ENCODE results near the gene SND1. TPM values are rescaled to one million over a fixed set of nuclear protein-coding genes. Genes with fewer than 3 reads are reported as not detected.

Gene SND1
- total RNA-seq, 4 donors from 2014 or later, result 64.3 to 77.0 (median 70.4) TPM

DNA sequence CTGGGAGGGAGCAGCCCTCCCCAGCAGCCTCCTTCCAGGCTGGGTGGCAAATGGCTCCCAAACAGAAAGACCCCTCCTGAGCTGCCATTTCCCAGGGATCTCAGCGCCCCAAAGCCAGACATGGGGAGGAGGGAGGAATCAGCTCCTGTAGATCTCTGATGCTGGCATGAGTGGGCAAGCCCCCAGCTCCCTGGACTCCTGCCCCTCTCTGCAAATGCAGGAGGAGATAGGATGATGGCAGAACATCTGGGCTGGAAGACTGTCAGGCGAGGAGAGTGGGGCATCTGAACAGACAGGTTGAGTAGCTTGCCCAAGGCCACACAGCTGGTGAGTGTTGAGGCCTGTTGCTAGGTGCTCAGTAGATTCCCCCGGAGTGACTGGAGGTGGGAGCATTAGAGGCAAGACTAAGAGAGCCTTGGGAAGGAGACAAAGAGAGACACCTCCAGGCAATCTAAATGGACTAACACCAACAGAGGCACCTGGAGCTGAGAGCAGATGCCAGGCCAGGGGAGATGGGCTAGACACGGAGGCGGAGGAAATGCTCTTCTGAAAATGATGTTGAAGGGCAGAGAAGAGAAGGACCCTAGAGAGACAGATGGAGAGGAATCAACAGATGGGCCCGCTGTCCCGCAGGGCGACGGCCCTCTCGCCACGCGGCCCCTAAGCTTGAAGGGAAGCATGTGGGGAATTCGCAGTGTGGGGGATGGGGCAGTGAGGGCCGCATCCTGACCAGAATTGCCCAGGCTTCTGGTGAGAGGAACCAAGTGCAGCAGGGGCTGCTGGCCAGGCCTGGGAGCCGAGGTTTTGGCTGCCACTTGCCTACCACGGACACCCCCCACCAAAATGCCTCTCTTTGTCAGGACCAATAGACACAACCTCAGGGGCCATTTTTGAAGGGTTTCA, 464.1 kb downstream of the SND1 start:
- no peak for DNase-seq
- Histone ChIP-seq H3K27me3 (no peaks in the 10 kb centered on the region), H3K27ac (no peak overlapping the region), H3K36me3 (no peaks in the 10 kb centered on the region), H3K4me3 (no peak overlapping the region), H3K9me3 (no peaks in the 10 kb centered on the region), H3K4me1 (no peaks in the 10 kb centered on the region)
- 85 to 100% methylated on average over 1 to 16 of the region's 16 CpGs for WGBS, 2 donors (ENCODE audit: low coverage in 1 of 2)
- intact Hi-C loops (cut with DNase I; ENCODE audit: low total_unique reads), result no loop called here
- TF ChIP-seq POLR2A (IDR thresholded peaks at IDR 0.05), result no peak
- TF ChIP-seq, protein P1, sequence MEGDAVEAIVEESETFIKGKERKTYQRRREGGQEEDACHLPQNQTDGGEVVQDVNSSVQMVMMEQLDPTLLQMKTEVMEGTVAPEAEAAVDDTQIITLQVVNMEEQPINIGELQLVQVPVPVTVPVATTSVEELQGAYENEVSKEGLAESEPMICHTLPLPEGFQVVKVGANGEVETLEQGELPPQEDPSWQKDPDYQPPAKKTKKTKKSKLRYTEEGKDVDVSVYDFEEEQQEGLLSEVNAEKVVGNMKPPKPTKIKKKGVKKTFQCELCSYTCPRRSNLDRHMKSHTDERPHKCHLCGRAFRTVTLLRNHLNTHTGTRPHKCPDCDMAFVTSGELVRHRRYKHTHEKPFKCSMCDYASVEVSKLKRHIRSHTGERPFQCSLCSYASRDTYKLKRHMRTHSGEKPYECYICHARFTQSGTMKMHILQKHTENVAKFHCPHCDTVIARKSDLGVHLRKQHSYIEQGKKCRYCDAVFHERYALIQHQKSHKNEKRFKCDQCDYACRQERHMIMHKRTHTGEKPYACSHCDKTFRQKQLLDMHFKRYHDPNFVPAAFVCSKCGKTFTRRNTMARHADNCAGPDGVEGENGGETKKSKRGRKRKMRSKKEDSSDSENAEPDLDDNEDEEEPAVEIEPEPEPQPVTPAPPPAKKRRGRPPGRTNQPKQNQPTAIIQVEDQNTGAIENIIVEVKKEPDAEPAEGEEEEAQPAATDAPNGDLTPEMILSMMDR (IDR thresholded peaks at IDR 0.05), result no peak
- no peak for TF ChIP-seq POLR2AphosphoS5 (IDR thresholded peaks at IDR 0.05)
- no peak for TF ChIP-seq EP300 (IDR thresholded peaks at IDR 0.05; ENCODE audit: low read depth)
- in situ Hi-C loops (cut with MboI; ENCODE audit: low pct_ligation_motif_present in 1 of 4, low pct_unique_long_range_greater_than_20kb in 1 of 4, low sequenced_read_pairs in 3 of 4), result no loop called here

DNA sequence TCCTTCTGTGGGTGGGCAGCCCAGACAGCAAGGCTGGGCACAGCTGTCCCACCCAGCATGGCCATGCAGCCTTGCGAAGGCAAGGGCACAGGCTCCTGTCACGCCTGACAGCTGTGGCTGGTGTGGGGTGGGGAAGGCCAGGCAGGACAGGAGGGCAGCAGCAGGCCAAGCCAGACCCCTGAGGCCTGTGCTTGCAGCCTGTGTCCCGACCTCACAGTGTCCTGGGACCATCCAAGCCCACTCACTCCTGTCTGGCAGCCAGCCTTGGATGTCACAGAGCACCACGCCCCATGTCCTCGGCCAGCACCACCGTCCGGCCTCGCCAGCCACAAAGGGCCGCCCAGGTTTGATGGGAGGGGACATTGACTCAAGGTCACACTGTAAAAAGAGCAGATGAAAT, 464.7 kb downstream of the SND1 start:
- 89% methylated on average over 9 of the region's 9 CpGs; no CpG with 5 or more reads in 1 of the 2 donors for WGBS, 2 donors (ENCODE audit: low coverage in 1 of 2)
- no peaks in the 10 kb centered on the region for H3K9me3 ChIP-seq
- in situ Hi-C loops (cut with MboI; ENCODE audit: low pct_ligation_motif_present in 1 of 4, low pct_unique_long_range_greater_than_20kb in 1 of 4, low sequenced_read_pairs in 3 of 4) (no loop called here), intact Hi-C loops (cut with DNase I; ENCODE audit: low total_unique reads) (no loop called here)
- TF ChIP-seq POLR2A (IDR thresholded peaks at IDR 0.05), result no peak
- no peak for TF ChIP-seq POLR2AphosphoS5 (IDR thresholded peaks at IDR 0.05)
- no peaks in the 10 kb centered on the region for H3K27me3 ChIP-seq
- no peak overlapping the region for H3K4me3 ChIP-seq
- no peak overlapping the region for H3K27ac ChIP-seq
- DNase-seq, result no peak
- H3K4me1 ChIP-seq, result no peaks in the 10 kb centered on the region
- H3K36me3 ChIP-seq, result no peaks in the 10 kb centered on the region

DNA sequence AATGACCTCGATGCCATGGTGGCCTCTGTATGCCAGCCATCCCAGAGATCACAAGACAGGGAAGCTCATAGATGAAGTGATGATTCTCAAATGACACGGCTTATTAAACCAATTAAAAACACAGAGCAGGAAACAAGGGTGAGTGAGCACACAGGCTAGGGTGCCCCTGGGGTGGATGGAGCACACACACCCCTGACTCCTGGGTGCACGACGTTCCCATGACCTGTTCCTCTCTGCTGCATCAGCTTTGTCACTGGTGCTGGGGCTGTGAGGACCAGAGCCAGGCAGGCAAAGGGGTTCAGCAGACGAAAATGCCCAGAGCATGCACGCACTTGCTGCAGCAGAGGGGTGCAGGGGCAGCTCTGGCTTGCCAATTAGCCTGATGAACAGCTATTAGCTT, 465.7 kb downstream of the SND1 start:
- Histone ChIP-seq H3K27ac (no peak overlapping the region), H3K27me3 (peaks cover 1% of the 10 kb centered on the region), H3K4me1 (no peaks in the 10 kb centered on the region), H3K4me3 (no peak overlapping the region), H3K9me3 (no peaks in the 10 kb centered on the region), H3K36me3 (no peaks in the 10 kb centered on the region)
- WGBS, 2 donors (ENCODE audit: low coverage in 1 of 2), result 79% methylated on average over 6 of the region's 6 CpGs; no CpG with 5 or more reads in 1 of the 2 donors
- TF ChIP-seq EP300 (IDR thresholded peaks at IDR 0.05; ENCODE audit: low read depth) (no peak), POLR2A (IDR thresholded peaks at IDR 0.05) (no peak), POLR2AphosphoS5 (IDR thresholded peaks at IDR 0.05) (no peak)
- TF ChIP-seq, protein P1 (IDR thresholded peaks at IDR 0.05), result no peak
- DNase-seq, result no peak
- in situ Hi-C loops (cut with MboI; ENCODE audit: low pct_ligation_motif_present in 1 of 4, low pct_unique_long_range_greater_than_20kb in 1 of 4, low sequenced_read_pairs in 3 of 4), result no loop called here
- intact Hi-C loops (cut with DNase I; ENCODE audit: low total_unique reads), result no loop called here

DNA sequence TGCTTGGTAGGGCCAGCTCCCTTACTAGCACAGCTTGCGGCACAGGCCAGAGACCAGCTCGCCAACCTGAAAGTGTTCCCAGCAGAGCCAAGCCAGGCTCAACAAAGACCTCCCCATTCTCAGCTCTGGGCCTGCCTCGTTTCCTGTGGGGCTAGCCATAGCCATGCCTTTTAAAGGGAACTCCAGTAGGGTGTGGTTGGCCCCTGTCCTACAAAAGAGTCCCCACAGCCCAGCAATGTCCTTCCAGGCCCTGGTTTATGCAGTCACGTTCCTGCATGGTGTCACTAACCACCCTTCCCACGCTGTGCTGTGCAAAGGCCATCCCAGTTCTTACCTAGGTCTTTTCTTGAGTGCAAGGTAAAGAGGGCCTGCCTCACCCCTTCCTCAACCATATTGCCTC, 467.0 kb downstream of the SND1 start:
- TF ChIP-seq POLR2AphosphoS5 (IDR thresholded peaks at IDR 0.05), result no peak
- DNase-seq, result no peak
- peaks cover 15% of the 10 kb centered on the region for H3K27me3 ChIP-seq
- H3K27ac ChIP-seq, result no peak overlapping the region
- H3K36me3 ChIP-seq, result no peaks in the 10 kb centered on the region
- intact Hi-C loops (cut with DNase I; ENCODE audit: low total_unique reads), result no loop called here
- WGBS, 2 donors (ENCODE audit: low coverage in 1 of 2), result 88% methylated on average over 5 of the region's 5 CpGs; no CpG with 5 or more reads in 1 of the 2 donors
- in situ Hi-C loops (cut with MboI; ENCODE audit: low pct_ligation_motif_present in 1 of 4, low pct_unique_long_range_greater_than_20kb in 1 of 4, low sequenced_read_pairs in 3 of 4), result no loop called here
- no peaks in the 10 kb centered on the region for H3K9me3 ChIP-seq
- H3K4me3 ChIP-seq, result no peak overlapping the region
- H3K4me1 ChIP-seq, result no peaks in the 10 kb centered on the region

DNA sequence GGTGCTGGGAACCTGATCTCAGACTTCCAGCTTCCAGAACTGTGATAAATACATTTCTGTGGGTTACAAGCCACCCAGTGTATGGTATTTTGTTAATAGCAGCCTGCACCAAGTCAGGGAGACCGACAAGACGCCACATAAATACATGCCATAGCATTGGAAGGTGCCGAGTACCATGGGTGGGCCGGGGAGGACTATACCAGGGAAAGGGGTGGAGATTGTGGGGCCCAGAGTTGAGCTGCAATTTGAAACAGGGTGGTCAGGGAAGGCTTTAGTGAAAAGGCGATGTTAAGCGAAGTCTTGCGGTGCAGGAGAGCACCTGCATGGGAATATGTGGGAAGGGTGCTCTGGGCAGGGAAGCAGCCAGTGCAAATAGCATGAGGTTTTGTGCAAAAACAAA, 468.1 kb downstream of the SND1 start:
- Histone ChIP-seq H3K4me3 (no peak overlapping the region), H3K36me3 (no peaks in the 10 kb centered on the region), H3K27me3 (peaks cover 18% of the 10 kb centered on the region), H3K27ac (no peak overlapping the region), H3K9me3 (no peaks in the 10 kb centered on the region), H3K4me1 (no peaks in the 10 kb centered on the region)
- intact Hi-C loops (cut with DNase I; ENCODE audit: low total_unique reads) (no loop called here), in situ Hi-C loops (cut with MboI; ENCODE audit: low pct_ligation_motif_present in 1 of 4, low pct_unique_long_range_greater_than_20kb in 1 of 4, low sequenced_read_pairs in 3 of 4) (no loop called here)
- 94 to 100% methylated on average over 1 to 7 of the region's 7 CpGs for WGBS, 2 donors (ENCODE audit: low coverage in 1 of 2)
- DNase-seq, result no peak
- TF ChIP-seq POLR2A (IDR thresholded peaks at IDR 0.05) (no peak), POLR2AphosphoS5 (IDR thresholded peaks at IDR 0.05) (no peak), EP300 (IDR thresholded peaks at IDR 0.05; ENCODE audit: low read depth) (no peak)
- TF ChIP-seq, protein P1 (IDR thresholded peaks at IDR 0.05), result no peak

Measured in transverse colon (tissue), 4 donors.